Amniotic epithelial cell (primary cell): ENCODE results near the gene CTSD.

Source experiments
- DNase-seq: peaks from one replicate; pipeline ENCODE4 v3.0.0-alpha.2; 2010; ENCODE audit warnings: low read depth

The CTSD gene

GRCh38 chr11:1744891-1745700 is 18.6 kb downstream of the CTSD start:
- no peak for DNase-seq

- DNase-seq: no peak
Observed at GRCh38 chr11:1744137-1744886, 19.4 kb downstream of the CTSD start.

GRCh38 chr11:1743585-1744136 is 20.1 kb downstream of the CTSD start:
- no peak for DNase-seq

GRCh38 chr11:1742869-1743584 is 20.7 kb downstream of the CTSD start:
- no peak for DNase-seq

GRCh38 chr11:1742371-1742770 is 21.4 kb downstream of the CTSD start:
- DNase-seq: no peak

GRCh38 chr11:1741741-1742140 is 22.0 kb downstream of the CTSD start:
- DNase-seq: no peak

GRCh38 chr11:1740786-1741530 is 22.8 kb downstream of the CTSD start:
- DNase-seq: no peak

- no peak for DNase-seq
Observed at GRCh38 chr11:1739576-1739975, 24.2 kb downstream of the CTSD start.

GRCh38 chr11:1738380-1738779 is 25.3 kb downstream of the CTSD start:
- no peak for DNase-seq

- no peak for DNase-seq
Observed at GRCh38 chr11:1737080-1737757, 26.5 kb downstream of the CTSD start.

GRCh38 chr11:1736447-1736992 is 27.2 kb downstream of the CTSD start:
- DNase-seq: peak; percentile 42

- no peak for DNase-seq
Observed at GRCh38 chr11:1735271-1735670, 28.5 kb downstream of the CTSD start.

GRCh38 chr11:1734641-1735081 is 29.1 kb downstream of the CTSD start:
- DNase-seq: no peak

- no peak for DNase-seq
Observed at GRCh38 chr11:1733716-1734640, 29.7 kb downstream of the CTSD start.

- no peak for DNase-seq
Observed at GRCh38 chr11:1733009-1733715, 30.6 kb downstream of the CTSD start.

- DNase-seq: no peak
Observed at GRCh38 chr11:1732418-1733008, 31.2 kb downstream of the CTSD start.

GRCh38 chr11:1731451-1732059 is 32.2 kb downstream of the CTSD start:
- DNase-seq: no peak

- DNase-seq: no peak
Observed at GRCh38 chr11:1730059-1730629, 33.6 kb downstream of the CTSD start.
